OCI-LY1 (cell line): ENCODE results near the gene CHN2.

Experiments used
- H2AFZ ChIP-seq: fragments of 200-600 bp; sonication (generic), shearing (Covaris generic); 2 replicates; pipeline ENCODE4 v1.6.0; 2014; ENCODE audit warnings: antibody characterized with exemption, mild to moderate bottlenecking, low read length
- H3F3A ChIP-seq: fragments of 200-600 bp; sonication (generic), shearing (Covaris generic); 2 replicates; pipeline ENCODE4 v1.6.0; 2014; ENCODE audit warnings: mild to moderate bottlenecking, antibody characterized with exemption, low read length, moderate library complexity; ENCODE audit not compliant: insufficient read depth
- H3K27ac ChIP-seq: fragments of 200-600 bp; sonication (generic); 2 replicates; pipeline ENCODE4 v1.5.1; 2014; ENCODE audit warnings: low read length, mixed run types, mild to moderate bottlenecking, low read depth; ENCODE audit not compliant: poor library complexity, severe bottlenecking
- H3K27me3 ChIP-seq: fragments of 200-600 bp; sonication (generic); 2 replicates; pipeline ENCODE4 v1.6.0; 2014; ENCODE audit warnings: antibody characterized with exemption, mild to moderate bottlenecking, low read length, moderate library complexity; ENCODE audit not compliant: insufficient read depth
- H3K36me3 ChIP-seq: fragments of 200-600 bp; sonication (generic); 2 replicates; pipeline ENCODE4 v1.6.1; 2014; ENCODE audit warnings: mild to moderate bottlenecking, antibody characterized with exemption, low read length, moderate library complexity, mixed read lengths; ENCODE audit not compliant: insufficient read depth
- H3K4me1 ChIP-seq: fragments of 200-600 bp; sonication (generic); 2 replicates; pipeline ENCODE4 v1.5.1; 2014; ENCODE audit warnings: mild to moderate bottlenecking, low read length, moderate library complexity; ENCODE audit not compliant: insufficient read depth, severe bottlenecking
- H3K4me2 ChIP-seq: fragments of 200-600 bp; sonication (generic), shearing (Covaris generic); 2 replicates; pipeline ENCODE4 v1.6.1; 2014; ENCODE audit warnings: low read length
- H3K4me3 ChIP-seq: fragments of 200-600 bp; sonication (generic); 2 replicates; pipeline ENCODE4 v1.5.1; 2014; ENCODE audit warnings: low read length, low read depth, mild to moderate bottlenecking, mixed read lengths; ENCODE audit not compliant: poor library complexity, severe bottlenecking
- H3K79me2 ChIP-seq: fragments of 200-600 bp; shearing (Covaris generic); 2 replicates; pipeline ENCODE4 v1.6.1; 2016; ENCODE audit warnings: mixed run types, low read length, mixed read lengths; ENCODE audit not compliant: insufficient read depth
- H3K9ac ChIP-seq: fragments of 200-600 bp; sonication (generic), shearing (Covaris generic); 2 replicates; pipeline ENCODE4 v1.6.1; 2014; ENCODE audit warnings: mild to moderate bottlenecking, low read length, mixed read lengths
- H3K9me2 ChIP-seq: fragments of 200-600 bp; sonication (generic), shearing (Covaris generic); 2 replicates; pipeline ENCODE4 v1.6.1; 2014; ENCODE audit warnings: low read depth, mild to moderate bottlenecking, low read length, mixed read lengths
- H3K9me3 ChIP-seq: fragments of 200-600 bp; shearing (Covaris generic); 2 replicates; pipeline ENCODE4 v1.6.1; 2014; ENCODE audit warnings: low read length, mixed read lengths
- H4K20me1 ChIP-seq: fragments of 200-600 bp; sonication (generic), shearing (Covaris generic); 2 replicates; pipeline ENCODE4 v1.6.0; 2016; ENCODE audit warnings: mild to moderate bottlenecking, low read length; ENCODE audit not compliant: insufficient read depth
- EZH2 ChIP-seq: fragments of 200-600 bp; sonication (generic), shearing (Covaris generic); IDR thresholded peaks from 2 replicates; pipeline ENCODE4 v1.8.0; 2017; ENCODE audit warnings: borderline replicate concordance, mixed run types, mild to moderate bottlenecking, antibody characterized with exemption, low read length, moderate library complexity, mixed read lengths
- TF ChIP-seq, protein P1 (sequence below): fragments of 200-600 bp; sonication (generic), shearing (Covaris generic); IDR thresholded peaks from 2 replicates; pipeline ENCODE4 v1.5.1; 2017; ENCODE audit warnings: mild to moderate bottlenecking, antibody characterized with exemption, low read length, moderate library complexity, mixed read lengths

Gene CHN2

DNA sequence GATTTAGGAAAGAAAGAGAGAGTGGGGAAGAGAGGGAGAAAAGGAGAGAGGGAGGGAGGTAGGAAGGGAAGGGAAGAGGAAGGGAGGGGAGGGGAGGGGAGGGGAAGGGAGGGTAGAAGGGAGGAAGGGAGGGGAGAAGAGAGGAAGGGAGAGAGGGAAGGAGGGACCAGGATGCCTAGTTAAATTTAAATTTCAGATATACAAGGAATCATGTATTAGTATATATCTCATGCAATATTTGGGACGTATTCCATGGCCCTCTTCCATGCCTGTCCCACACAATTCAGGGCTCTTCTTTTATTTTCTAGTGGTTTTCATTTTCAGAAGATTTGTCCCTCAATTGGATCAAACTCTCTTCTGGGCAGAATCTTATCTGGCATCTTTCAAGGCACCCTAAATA lies 196.7 kb downstream of the CHN2 start:
- Histone ChIP-seq H3F3A (no peaks in the 10 kb centered on the region), H3K4me3 (no peak overlapping the region), H3K9me3 (no peaks in the 10 kb centered on the region), H2AFZ (no peak overlapping the region), H3K4me2 (no peak overlapping the region), H3K9ac (no peak overlapping the region), H4K20me1 (no peaks in the 10 kb centered on the region), H3K79me2 (no peaks in the 10 kb centered on the region), H3K27ac (no peak overlapping the region), H3K9me2 (no peaks in the 10 kb centered on the region), H3K27me3 (no peaks in the 10 kb centered on the region), H3K4me1 (no peaks in the 10 kb centered on the region), H3K36me3 (no peaks in the 10 kb centered on the region)
- TF ChIP-seq, protein P1, sequence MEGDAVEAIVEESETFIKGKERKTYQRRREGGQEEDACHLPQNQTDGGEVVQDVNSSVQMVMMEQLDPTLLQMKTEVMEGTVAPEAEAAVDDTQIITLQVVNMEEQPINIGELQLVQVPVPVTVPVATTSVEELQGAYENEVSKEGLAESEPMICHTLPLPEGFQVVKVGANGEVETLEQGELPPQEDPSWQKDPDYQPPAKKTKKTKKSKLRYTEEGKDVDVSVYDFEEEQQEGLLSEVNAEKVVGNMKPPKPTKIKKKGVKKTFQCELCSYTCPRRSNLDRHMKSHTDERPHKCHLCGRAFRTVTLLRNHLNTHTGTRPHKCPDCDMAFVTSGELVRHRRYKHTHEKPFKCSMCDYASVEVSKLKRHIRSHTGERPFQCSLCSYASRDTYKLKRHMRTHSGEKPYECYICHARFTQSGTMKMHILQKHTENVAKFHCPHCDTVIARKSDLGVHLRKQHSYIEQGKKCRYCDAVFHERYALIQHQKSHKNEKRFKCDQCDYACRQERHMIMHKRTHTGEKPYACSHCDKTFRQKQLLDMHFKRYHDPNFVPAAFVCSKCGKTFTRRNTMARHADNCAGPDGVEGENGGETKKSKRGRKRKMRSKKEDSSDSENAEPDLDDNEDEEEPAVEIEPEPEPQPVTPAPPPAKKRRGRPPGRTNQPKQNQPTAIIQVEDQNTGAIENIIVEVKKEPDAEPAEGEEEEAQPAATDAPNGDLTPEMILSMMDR, result no peak
- no peak for TF ChIP-seq EZH2

DNA sequence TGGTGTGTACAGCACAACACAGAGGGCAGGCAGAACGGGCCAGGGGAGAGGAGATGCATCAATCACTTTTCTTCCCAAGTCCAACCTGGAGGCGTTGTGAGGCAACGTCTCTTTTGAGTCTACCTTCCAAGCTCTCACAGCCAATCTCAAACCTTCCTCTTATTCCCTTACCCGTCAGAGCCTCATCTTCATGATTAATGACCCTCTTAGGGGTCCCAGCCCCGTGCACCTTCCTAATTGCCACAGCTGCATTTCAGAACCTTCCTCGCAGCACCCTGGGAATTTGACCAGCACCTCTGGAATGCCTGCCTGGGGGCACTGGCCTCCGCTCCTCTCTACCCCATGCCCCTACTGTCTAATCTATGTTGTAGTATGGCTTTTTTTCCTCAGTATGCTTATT lies 199.7 kb downstream of the CHN2 start:
- Histone ChIP-seq H4K20me1 (no peaks in the 10 kb centered on the region), H3F3A (no peaks in the 10 kb centered on the region), H3K79me2 (no peaks in the 10 kb centered on the region)

DNA sequence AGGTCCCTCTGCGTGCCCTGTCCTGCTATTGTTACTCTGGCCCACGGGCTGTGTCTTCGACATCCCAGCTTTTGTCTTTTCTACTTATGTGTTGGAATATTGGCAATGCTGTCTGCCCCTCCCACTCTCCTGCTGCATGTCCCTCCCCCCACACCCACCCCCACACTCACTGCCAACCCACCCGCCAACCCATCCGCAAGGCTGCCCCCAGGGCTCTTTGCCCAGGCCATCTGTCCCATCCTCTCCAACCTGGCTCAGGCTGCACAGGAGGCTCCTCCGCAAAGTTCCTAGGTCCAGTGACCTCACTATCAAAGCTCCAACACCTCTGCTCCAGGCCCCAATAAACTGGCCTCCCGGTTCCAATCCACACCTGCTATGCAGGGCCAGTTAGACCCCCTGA lies 202.0 kb downstream of the CHN2 start:
- Histone ChIP-seq H3K9ac (no peak overlapping the region), H3K36me3 (no peaks in the 10 kb centered on the region), H3F3A (no peaks in the 10 kb centered on the region), H3K4me2 (no peak overlapping the region), H3K27ac (no peak overlapping the region), H3K9me3 (no peaks in the 10 kb centered on the region), H3K4me1 (no peaks in the 10 kb centered on the region), H3K9me2 (no peaks in the 10 kb centered on the region), H3K4me3 (no peak overlapping the region), H3K27me3 (no peaks in the 10 kb centered on the region), H3K79me2 (no peaks in the 10 kb centered on the region), H4K20me1 (no peaks in the 10 kb centered on the region), H2AFZ (no peak overlapping the region)
- TF ChIP-seq, protein P1, result no peak
- TF ChIP-seq EZH2, result no peak

More for the DNA sequence above, 199.7 kb downstream of the CHN2 start:
- Histone ChIP-seq H3K9ac (no peak overlapping the region), H3K27me3 (no peaks in the 10 kb centered on the region), H3K9me3 (no peaks in the 10 kb centered on the region), H3K9me2 (no peaks in the 10 kb centered on the region), H3K4me3 (no peak overlapping the region), H2AFZ (no peak overlapping the region), H3K4me2 (no peak overlapping the region), H3K27ac (no peak overlapping the region), H3K36me3 (no peaks in the 10 kb centered on the region), H3K4me1 (no peaks in the 10 kb centered on the region)
- TF ChIP-seq EZH2, result no peak
- TF ChIP-seq, protein P1, result no peak
